ENCODE results near the gene MTA1.

MTA1 gene

DNA sequence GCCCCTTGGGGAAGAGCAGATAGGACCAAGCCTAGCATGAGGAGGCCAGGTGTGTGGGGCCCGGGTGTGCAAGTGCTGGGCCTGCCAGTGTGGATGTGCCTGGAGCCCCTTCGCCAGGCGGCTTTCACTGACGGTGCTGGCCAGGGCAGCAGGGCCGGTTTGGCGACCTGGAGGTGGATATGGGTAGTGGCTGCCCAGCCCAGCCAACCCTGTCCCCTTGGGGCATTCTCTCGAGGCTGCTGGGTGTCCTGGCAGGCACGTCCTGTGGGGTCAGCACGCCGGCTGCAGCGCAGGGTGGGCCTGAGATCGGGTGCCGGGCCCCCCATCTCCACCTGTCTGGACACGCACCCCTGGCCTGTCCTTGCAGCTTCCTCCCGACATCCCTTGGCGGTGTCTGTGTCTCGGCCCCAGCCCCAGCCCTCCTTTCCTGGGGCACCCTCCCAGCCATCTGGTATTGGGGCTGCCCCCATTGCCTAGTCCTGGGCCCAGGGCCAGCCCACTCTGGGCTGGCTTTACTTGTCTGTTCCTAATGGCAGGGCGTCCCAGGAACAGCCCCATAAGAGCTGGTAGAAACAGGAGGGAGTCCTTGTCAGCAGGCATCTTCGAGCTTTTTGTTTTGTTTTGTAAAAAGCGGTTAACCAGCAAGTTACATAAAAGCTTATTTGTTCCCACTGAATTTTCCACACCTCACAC lies 47.8 kb downstream of the MTA1 start:
- H3K36me3 ChIP-seq (ENCODE audit: insufficient read depth, low read length), result peaks cover 81% of the 10 kb centered on the region
- H3K79me2 ChIP-seq (ENCODE audit: insufficient read depth, low read length), result no peaks in the 10 kb centered on the region
- no peaks in the 10 kb centered on the region for H3K4me1 ChIP-seq (ENCODE audit: insufficient read depth, low read length, severe bottlenecking)
- no peaks in the 10 kb centered on the region for H4K20me1 ChIP-seq (ENCODE audit: insufficient read depth, low read length)
- H2AFZ ChIP-seq (ENCODE audit: low read length), result no peak overlapping the region
- no peak overlapping the region for H3K27ac ChIP-seq (ENCODE audit: low read depth, low read length, poor library complexity, severe bottlenecking)
- no peak overlapping the region for H3K9ac ChIP-seq (ENCODE audit: low read length)
- H3K4me2 ChIP-seq (ENCODE audit: low read length), result no peak overlapping the region
- H3K27me3 ChIP-seq (ENCODE audit: insufficient read depth, low read length), result no peaks in the 10 kb centered on the region
- TF ChIP-seq, protein P1, sequence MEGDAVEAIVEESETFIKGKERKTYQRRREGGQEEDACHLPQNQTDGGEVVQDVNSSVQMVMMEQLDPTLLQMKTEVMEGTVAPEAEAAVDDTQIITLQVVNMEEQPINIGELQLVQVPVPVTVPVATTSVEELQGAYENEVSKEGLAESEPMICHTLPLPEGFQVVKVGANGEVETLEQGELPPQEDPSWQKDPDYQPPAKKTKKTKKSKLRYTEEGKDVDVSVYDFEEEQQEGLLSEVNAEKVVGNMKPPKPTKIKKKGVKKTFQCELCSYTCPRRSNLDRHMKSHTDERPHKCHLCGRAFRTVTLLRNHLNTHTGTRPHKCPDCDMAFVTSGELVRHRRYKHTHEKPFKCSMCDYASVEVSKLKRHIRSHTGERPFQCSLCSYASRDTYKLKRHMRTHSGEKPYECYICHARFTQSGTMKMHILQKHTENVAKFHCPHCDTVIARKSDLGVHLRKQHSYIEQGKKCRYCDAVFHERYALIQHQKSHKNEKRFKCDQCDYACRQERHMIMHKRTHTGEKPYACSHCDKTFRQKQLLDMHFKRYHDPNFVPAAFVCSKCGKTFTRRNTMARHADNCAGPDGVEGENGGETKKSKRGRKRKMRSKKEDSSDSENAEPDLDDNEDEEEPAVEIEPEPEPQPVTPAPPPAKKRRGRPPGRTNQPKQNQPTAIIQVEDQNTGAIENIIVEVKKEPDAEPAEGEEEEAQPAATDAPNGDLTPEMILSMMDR (IDR thresholded peaks at IDR 0.05; ENCODE audit: low read length), result no peak
- TF ChIP-seq EZH2 (IDR thresholded peaks at IDR 0.05; ENCODE audit: borderline replicate concordance, low read length), result no peak
- H3K9me3 ChIP-seq (ENCODE audit: low read length), result no peaks in the 10 kb centered on the region
- no peaks in the 10 kb centered on the region for H3F3A ChIP-seq (ENCODE audit: insufficient read depth, low read length)
- no peaks in the 10 kb centered on the region for H3K9me2 ChIP-seq (ENCODE audit: low read depth, low read length)
- H3K4me3 ChIP-seq (ENCODE audit: low read depth, low read length, poor library complexity, severe bottlenecking), result no peak overlapping the region

DNA sequence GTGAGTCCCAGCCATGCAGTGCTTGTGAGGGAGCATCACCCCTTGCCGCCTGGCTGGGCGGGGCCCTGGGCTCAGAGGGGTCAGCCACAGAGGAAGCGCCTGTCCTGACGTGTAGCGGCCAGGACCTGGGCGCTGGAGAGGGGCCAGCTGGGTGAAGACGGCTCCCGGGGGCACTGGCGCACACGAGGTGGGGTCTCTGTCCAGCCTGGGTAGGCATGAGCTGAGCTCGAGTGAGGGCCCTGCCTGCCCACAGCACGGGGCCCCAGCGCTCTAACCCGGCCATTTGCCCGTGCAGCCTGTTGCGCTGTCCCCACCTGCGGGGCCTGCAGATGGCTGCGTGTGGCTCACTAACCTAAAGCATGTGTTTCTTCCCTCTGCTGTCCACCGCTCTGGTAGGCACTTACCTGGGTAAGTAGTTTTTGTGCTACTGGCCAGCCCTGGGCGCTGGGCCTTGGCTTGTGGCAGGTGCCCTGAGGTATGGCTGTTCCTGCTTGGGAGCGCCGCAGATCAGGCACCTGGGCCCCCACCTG lies 48.4 kb downstream of the MTA1 start:
- H3K27ac ChIP-seq (ENCODE audit: low read depth, low read length, poor library complexity, severe bottlenecking), result no peak overlapping the region
- H3K79me2 ChIP-seq (ENCODE audit: insufficient read depth, low read length), result no peaks in the 10 kb centered on the region

DNA sequence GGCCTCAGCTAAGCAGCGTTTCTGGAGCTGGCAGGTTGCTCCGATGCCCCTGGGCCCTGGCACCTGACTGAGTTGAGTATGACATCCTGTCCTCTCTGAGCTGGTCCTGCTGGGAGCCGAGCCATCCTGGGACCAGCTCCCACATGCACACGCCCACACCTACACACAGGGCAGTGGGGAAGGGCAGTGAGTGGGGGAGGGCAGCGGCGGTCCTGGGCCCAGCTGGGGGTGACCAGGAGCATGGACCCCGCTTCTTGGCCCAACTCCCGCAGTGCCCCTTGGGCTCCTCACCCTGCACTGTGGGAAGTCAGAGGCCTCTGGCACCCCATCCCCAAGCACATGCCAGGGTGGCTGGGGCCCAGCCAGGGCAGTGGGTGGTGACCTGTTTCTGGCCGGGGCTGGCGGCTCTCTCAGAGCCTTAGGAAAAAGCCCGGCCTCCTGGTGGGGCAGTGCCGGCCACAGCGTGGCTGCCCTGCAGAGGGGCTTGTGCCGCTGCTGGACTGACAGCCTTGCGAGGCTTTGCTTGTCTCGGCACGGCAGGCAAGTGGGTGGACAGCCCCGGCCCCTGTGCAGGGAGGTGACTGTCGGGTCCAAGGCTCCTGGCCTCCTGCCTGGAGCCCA lies 49.1 kb downstream of the MTA1 start:
- no peaks in the 10 kb centered on the region for H3F3A ChIP-seq (ENCODE audit: insufficient read depth, low read length)
- no peak for TF ChIP-seq EZH2 (IDR thresholded peaks at IDR 0.05; ENCODE audit: borderline replicate concordance, low read length)
- TF ChIP-seq, protein P1 (IDR thresholded peaks at IDR 0.05; ENCODE audit: low read length), result no peak

More for the DNA sequence above, 48.4 kb downstream of the MTA1 start:
- Histone ChIP-seq H2AFZ (ENCODE audit: low read length) (no peak overlapping the region), H3K36me3 (ENCODE audit: insufficient read depth, low read length) (peaks cover 75% of the 10 kb centered on the region), H3K9me3 (ENCODE audit: low read length) (no peaks in the 10 kb centered on the region), H3K4me2 (ENCODE audit: low read length) (no peak overlapping the region), H3K4me1 (ENCODE audit: insufficient read depth, low read length, severe bottlenecking) (no peaks in the 10 kb centered on the region), H3F3A (ENCODE audit: insufficient read depth, low read length) (no peaks in the 10 kb centered on the region), H3K27me3 (ENCODE audit: insufficient read depth, low read length) (no peaks in the 10 kb centered on the region), H4K20me1 (ENCODE audit: insufficient read depth, low read length) (no peaks in the 10 kb centered on the region), H3K9ac (ENCODE audit: low read length) (no peak overlapping the region), H3K9me2 (ENCODE audit: low read depth, low read length) (no peaks in the 10 kb centered on the region), H3K4me3 (ENCODE audit: low read depth, low read length, poor library complexity, severe bottlenecking) (no peak overlapping the region)
- TF ChIP-seq, protein P1 (IDR thresholded peaks at IDR 0.05; ENCODE audit: low read length), result no peak
- no peak for TF ChIP-seq EZH2 (IDR thresholded peaks at IDR 0.05; ENCODE audit: borderline replicate concordance, low read length)

More for the DNA sequence above, 49.1 kb downstream of the MTA1 start:
- Histone ChIP-seq H3K79me2 (ENCODE audit: insufficient read depth, low read length) (no peaks in the 10 kb centered on the region), H3K9me3 (ENCODE audit: low read length) (no peaks in the 10 kb centered on the region), H3K27me3 (ENCODE audit: insufficient read depth, low read length) (no peaks in the 10 kb centered on the region), H4K20me1 (ENCODE audit: insufficient read depth, low read length) (no peaks in the 10 kb centered on the region), H3K4me3 (ENCODE audit: low read depth, low read length, poor library complexity, severe bottlenecking) (no peak overlapping the region), H3K9ac (ENCODE audit: low read length) (no peak overlapping the region), H3K4me1 (ENCODE audit: insufficient read depth, low read length, severe bottlenecking) (no peaks in the 10 kb centered on the region), H3K27ac (ENCODE audit: low read depth, low read length, poor library complexity, severe bottlenecking) (no peak overlapping the region), H2AFZ (ENCODE audit: low read length) (no peak overlapping the region), H3K4me2 (ENCODE audit: low read length) (no peak overlapping the region), H3K36me3 (ENCODE audit: insufficient read depth, low read length) (peaks cover 67% of the 10 kb centered on the region), H3K9me2 (ENCODE audit: low read depth, low read length) (no peaks in the 10 kb centered on the region)
